Anterior cingulate cortex (tissue), 58 donors: ENCODE measurements around the gene ZNF628.
"Not testable (repeated sequence)": the region's sequence is repeated elsewhere in the genome, so short reads cannot be mapped to it uniquely, and the experiment has no call there.

Experiments
- DNase-seq, 58 donors: peaks; one replicate each; lab custom pipeline; 2025; lab: John Stamatoyannopoulos, UW

Gene ZNF628

GRCh38 chr19:55493645-55494171 is 17.3 kb downstream of the ZNF628 start:
- no peak for DNase-seq

GRCh38 chr19:55494172-55494761 is 17.9 kb downstream of the ZNF628 start:
- peak in 1 of 58 donors; percentile 33 for DNase-seq

GRCh38 chr19:55495646-55496349 is 19.4 kb downstream of the ZNF628 start:
- no peak for DNase-seq

GRCh38 chr19:55496820-55497219 is 20.4 kb downstream of the ZNF628 start:
- DNase-seq: not testable (repeated sequence)

- no peak for DNase-seq
These were observed 21.3 kb downstream of the ZNF628 start for GRCh38 chr19:55497763-55498162.

- no peak for DNase-seq
These were observed 21.9 kb downstream of the ZNF628 start for GRCh38 chr19:55498246-55498840.

- no peak for DNase-seq
These were observed 24.0 kb downstream of the ZNF628 start for GRCh38 chr19:55500368-55500952.

- no peak for DNase-seq
These were observed 26.0 kb downstream of the ZNF628 start for GRCh38 chr19:55502197-55502952.

GRCh38 chr19:55503157-55503501 is 26.7 kb downstream of the ZNF628 start:
- DNase-seq: no peak

GRCh38 chr19:55503502-55504251 is 27.3 kb downstream of the ZNF628 start:
- peak; percentile 51 to 98 (median 92) for DNase-seq

- DNase-seq: no peak
These were observed 27.8 kb downstream of the ZNF628 start for GRCh38 chr19:55504252-55504603.

- no peak for DNase-seq
These were observed 28.6 kb downstream of the ZNF628 start for GRCh38 chr19:55504981-55505380.

- no peak for DNase-seq
These were observed 31.7 kb downstream of the ZNF628 start for GRCh38 chr19:55508120-55508519.

- peak; percentile 34 to 96 (median 87) for DNase-seq
These were observed 40.6 kb downstream of the ZNF628 start for GRCh38 chr19:55516878-55517620.

GRCh38 chr19:55519451-55520311 is 43.3 kb downstream of the ZNF628 start:
- no peak for DNase-seq

- DNase-seq: no peak
These were observed 44.4 kb downstream of the ZNF628 start for GRCh38 chr19:55520691-55521292.

- DNase-seq: no peak
These were observed 49.1 kb downstream of the ZNF628 start for GRCh38 chr19:55525289-55526101.
